ENCODE data around the gene HOXD9.

GRCh38 chr2:176101216-176101830 is 21.2 kb upstream of the HOXD9 start:
- TF ChIP-seq POLR2AphosphoS5 (IDR thresholded peaks at IDR 0.05) (no peak), EZH2 (IDR thresholded peaks at IDR 0.05; ENCODE audit: borderline replicate concordance, insufficient read depth, low read length, poor library complexity, severe bottlenecking) (no peak), TAF1 (IDR thresholded peaks at IDR 0.05; ENCODE audit: low read depth) (no peak), EP300 (conservative IDR thresholded peaks at IDR 0.05; ENCODE audit: poor library complexity, severe bottlenecking) (no peak), SMC3 (conservative IDR thresholded peaks at IDR 0.05; ENCODE audit: poor library complexity) (no peak), RAD21 (conservative IDR thresholded peaks at IDR 0.05) (no peak), REST (IDR thresholded peaks at IDR 0.05; ENCODE audit: borderline replicate concordance) (no peak)
- TF ChIP-seq, protein P1, sequence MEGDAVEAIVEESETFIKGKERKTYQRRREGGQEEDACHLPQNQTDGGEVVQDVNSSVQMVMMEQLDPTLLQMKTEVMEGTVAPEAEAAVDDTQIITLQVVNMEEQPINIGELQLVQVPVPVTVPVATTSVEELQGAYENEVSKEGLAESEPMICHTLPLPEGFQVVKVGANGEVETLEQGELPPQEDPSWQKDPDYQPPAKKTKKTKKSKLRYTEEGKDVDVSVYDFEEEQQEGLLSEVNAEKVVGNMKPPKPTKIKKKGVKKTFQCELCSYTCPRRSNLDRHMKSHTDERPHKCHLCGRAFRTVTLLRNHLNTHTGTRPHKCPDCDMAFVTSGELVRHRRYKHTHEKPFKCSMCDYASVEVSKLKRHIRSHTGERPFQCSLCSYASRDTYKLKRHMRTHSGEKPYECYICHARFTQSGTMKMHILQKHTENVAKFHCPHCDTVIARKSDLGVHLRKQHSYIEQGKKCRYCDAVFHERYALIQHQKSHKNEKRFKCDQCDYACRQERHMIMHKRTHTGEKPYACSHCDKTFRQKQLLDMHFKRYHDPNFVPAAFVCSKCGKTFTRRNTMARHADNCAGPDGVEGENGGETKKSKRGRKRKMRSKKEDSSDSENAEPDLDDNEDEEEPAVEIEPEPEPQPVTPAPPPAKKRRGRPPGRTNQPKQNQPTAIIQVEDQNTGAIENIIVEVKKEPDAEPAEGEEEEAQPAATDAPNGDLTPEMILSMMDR (IDR thresholded peaks at IDR 0.05; ENCODE audit: poor library complexity, severe bottlenecking): no peak

Data from neural cell (in vitro differentiated cells).